ENCODE data around the gene CNDP2. TPM values are rescaled to one million over a fixed set of nuclear protein-coding genes. Genes with fewer than 3 reads are reported as not detected.

The CNDP2 gene
- 10 to 100 TPM; 71.8 to 87.8 (median 81.5) TPM for total RNA-seq

- 0 to 2% methylated on average over 39 to 65 of the region's 71 CpGs for WGBS, 2 donors
- H3K27me3 ChIP-seq = no peaks in the 10 kb centered on the region
These were observed at the start of gene CNDP2 for GRCh38 chr18:74495581-74496507. TSS of gene CNDP2 (plus strand) at chr18:74496363. CDS start at chr18:74499974, 3,611 bp downstream.

GRCh38 chr18:74446631-74447403 is 49.3 kb upstream of the CNDP2 start:
- Histone ChIP-seq H3K27ac (no peak overlapping the region), H3K27me3 (peaks cover 0 to 5% of the 10 kb centered on the region in 2 donors), H3K4me3 (no peak overlapping the region), H3K9me3 (no peaks in the 10 kb centered on the region), H3K36me3 (no peaks in the 10 kb centered on the region), H3K4me1 (no peaks in the 10 kb centered on the region)
- TF ChIP-seq POLR2A (IDR thresholded peaks at IDR 0.05) (no peak), CTCF (IDR thresholded peaks at IDR 0.05) (no peak), EP300 (IDR thresholded peaks at IDR 0.05) (no peak)
- WGBS, 2 donors = 92 to 96% methylated on average over 17 to 34 of the region's 38 CpGs
- DNase-seq (ENCODE audit: low spot score in 2 of 2) = no peak

More at GRCh38 chr18:74495581-74496507, at the start of gene CNDP2:
- peaks cover 0 to 32% (median 20%) of the 10 kb centered on the region in 4 donors for H3K4me1 ChIP-seq
- H3K9me3 ChIP-seq = no peaks in the 10 kb centered on the region
- peak within 1 kb of the TSS; percentile 63 to 100 (median 82) for H3K4me3 ChIP-seq
- DNase-seq (ENCODE audit: low spot score in 2 of 2) = peak; percentile 100
- peak within 1 kb of the TSS; percentile 83 to 94 (median 88) for H3K27ac ChIP-seq
- peak; percentile 75 to 91 for TF ChIP-seq POLR2A (IDR thresholded peaks at IDR 0.05)
- peak; percentile 87 to 92 for TF ChIP-seq EP300 (IDR thresholded peaks at IDR 0.05)
- no peak for TF ChIP-seq CTCF (IDR thresholded peaks at IDR 0.05)
- peaks cover 0 to 4% (median 0%) of the 10 kb centered on the region in 3 donors for H3K36me3 ChIP-seq

GRCh38 chr18:74447404-74448152 is 48.6 kb upstream of the CNDP2 start:
- no peak overlapping the region for H3K4me3 ChIP-seq
- no peak for DNase-seq (ENCODE audit: low spot score in 2 of 2)
- H3K27ac ChIP-seq = no peak overlapping the region
- H3K4me1 ChIP-seq = no peaks in the 10 kb centered on the region
- H3K36me3 ChIP-seq = no peaks in the 10 kb centered on the region
- WGBS, 2 donors = 77 to 86% methylated on average over 8 to 16 of the region's 16 CpGs
- no peaks in the 10 kb centered on the region for H3K9me3 ChIP-seq
- H3K27me3 ChIP-seq = peaks cover 0 to 5% of the 10 kb centered on the region in 2 donors
- TF ChIP-seq CTCF (IDR thresholded peaks at IDR 0.05) (no peak), POLR2A (IDR thresholded peaks at IDR 0.05) (no peak), EP300 (IDR thresholded peaks at IDR 0.05) (no peak)

GRCh38 chr18:74450626-74451025 is 45.5 kb upstream of the CNDP2 start:
- H3K4me3 ChIP-seq = no peak overlapping the region
- DNase-seq (ENCODE audit: low spot score in 2 of 2) = no peak
- no peaks in the 10 kb centered on the region for H3K36me3 ChIP-seq
- peaks cover 0 to 22% of the 10 kb centered on the region in 2 donors for H3K27me3 ChIP-seq
- no peaks in the 10 kb centered on the region for H3K9me3 ChIP-seq
- no peak overlapping the region for H3K27ac ChIP-seq
- TF ChIP-seq EP300 (IDR thresholded peaks at IDR 0.05) (no peak), POLR2A (IDR thresholded peaks at IDR 0.05) (no peak), CTCF (IDR thresholded peaks at IDR 0.05) (no peak)
- peaks cover 0 to 3% (median 0%) of the 10 kb centered on the region in 4 donors for H3K4me1 ChIP-seq
- WGBS, 2 donors = 50 to 75% methylated on average over 6 to 7 of the region's 7 CpGs
